ENCODE results near the gene KANSL1L.

Gene KANSL1L

DNA sequence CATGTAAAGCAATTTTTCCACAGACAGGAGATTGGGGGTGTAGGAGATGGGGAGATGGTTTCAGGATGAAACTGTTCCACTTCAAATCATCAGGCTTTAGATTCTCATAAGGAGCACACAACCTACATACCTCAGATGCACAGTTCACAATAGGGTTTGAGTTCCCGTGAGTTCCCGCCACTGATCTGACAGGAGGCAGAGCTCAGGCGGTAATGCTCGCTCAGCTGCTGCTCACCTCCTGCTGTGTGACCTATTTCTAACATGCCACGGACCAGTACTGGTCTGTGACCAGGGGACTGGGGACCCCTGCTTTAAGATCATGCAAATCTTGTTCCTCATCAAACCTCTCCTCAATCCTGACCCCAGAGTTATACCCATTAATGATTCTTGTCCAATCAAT, 98.7 kb downstream of the KANSL1L start:
- no peak for TF ChIP-seq EZH2phosphoT487 (IDR thresholded peaks at IDR 0.05; ENCODE audit: low read length)
- no peak for TF ChIP-seq CTCF (IDR thresholded peaks at IDR 0.05; ENCODE audit: low read length)
- no peak for TF ChIP-seq EZH2 (optimal IDR thresholded peaks at IDR 0.05; ENCODE audit: low read depth, low read length)
- Histone ChIP-seq H3K9ac (ENCODE audit: low read length) (no peak overlapping the region), H3F3A (ENCODE audit: insufficient read depth, low read length) (no peaks in the 10 kb centered on the region), H3K27me3 (replicated peaks; ENCODE audit: insufficient read depth, low read length) (no peaks in the 10 kb centered on the region), H3K27ac (ENCODE audit: low read length) (no peak overlapping the region), H3K9me3 (replicated peaks; ENCODE audit: insufficient read depth, low read length) (no peaks in the 10 kb centered on the region), H3K9me2 (replicated peaks; ENCODE audit: insufficient read depth, low read length) (no peaks in the 10 kb centered on the region), H3K79me2 (ENCODE audit: low read length) (no peaks in the 10 kb centered on the region), H3K4me2 (ENCODE audit: low read depth, low read length) (no peak overlapping the region), H3K4me1 (ENCODE audit: low read length) (no peaks in the 10 kb centered on the region), H4K20me1 (ENCODE audit: insufficient read depth, low read length) (no peaks in the 10 kb centered on the region), H3K4me3 (ENCODE audit: low read length) (no peak overlapping the region), H2AFZ (ENCODE audit: low read length) (no peak overlapping the region), H3K36me3 (replicated peaks; ENCODE audit: insufficient read depth, low read length) (no peaks in the 10 kb centered on the region)
- no peak for DNase-seq

- TF ChIP-seq CTCF (IDR thresholded peaks at IDR 0.05; ENCODE audit: low read length) (no peak), EZH2phosphoT487 (IDR thresholded peaks at IDR 0.05; ENCODE audit: low read length) (no peak), EZH2 (optimal IDR thresholded peaks at IDR 0.05; ENCODE audit: low read depth, low read length) (no peak)
- Histone ChIP-seq H3K27ac (ENCODE audit: low read length) (no peak overlapping the region), H3K4me2 (ENCODE audit: low read depth, low read length) (no peak overlapping the region)
Measured at GRCh38 chr2:210063306-210063705, 107.9 kb downstream of the KANSL1L start.

DNA sequence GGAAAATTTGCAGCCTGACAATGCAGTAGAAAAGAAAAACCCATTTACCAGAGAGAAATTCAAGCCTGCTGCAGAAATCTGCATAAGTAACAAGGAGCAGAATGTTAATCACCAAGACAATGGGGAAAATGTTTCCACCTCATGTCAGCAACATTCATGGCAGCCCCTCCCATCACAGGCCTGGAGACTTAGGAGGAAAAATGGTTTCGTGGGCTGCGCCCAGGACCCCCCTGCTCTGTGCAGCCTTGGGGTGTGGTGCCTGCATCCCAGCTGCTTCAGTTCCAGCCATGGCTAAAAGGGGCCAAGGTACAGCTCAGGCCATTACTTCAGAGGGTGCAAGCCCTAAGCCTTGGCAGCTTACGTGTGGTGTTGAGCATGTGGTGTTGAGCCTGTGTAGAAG, 115.4 kb downstream of the KANSL1L start:
- Histone ChIP-seq H4K20me1 (ENCODE audit: insufficient read depth, low read length) (no peaks in the 10 kb centered on the region), H3K27ac (ENCODE audit: low read length) (no peak overlapping the region), H3K9ac (ENCODE audit: low read length) (no peak overlapping the region), H3K27me3 (replicated peaks; ENCODE audit: insufficient read depth, low read length) (no peaks in the 10 kb centered on the region), H3K79me2 (ENCODE audit: low read length) (no peaks in the 10 kb centered on the region), H3K4me1 (ENCODE audit: low read length) (no peaks in the 10 kb centered on the region), H3K4me3 (ENCODE audit: low read length) (no peak overlapping the region), H3K9me3 (replicated peaks; ENCODE audit: insufficient read depth, low read length) (no peaks in the 10 kb centered on the region), H3K9me2 (replicated peaks; ENCODE audit: insufficient read depth, low read length) (no peaks in the 10 kb centered on the region), H3F3A (ENCODE audit: insufficient read depth, low read length) (no peaks in the 10 kb centered on the region), H3K4me2 (ENCODE audit: low read depth, low read length) (no peak overlapping the region), H2AFZ (ENCODE audit: low read length) (no peak overlapping the region), H3K36me3 (replicated peaks; ENCODE audit: insufficient read depth, low read length) (no peaks in the 10 kb centered on the region)
- TF ChIP-seq EZH2 (optimal IDR thresholded peaks at IDR 0.05; ENCODE audit: low read depth, low read length): no peak
- TF ChIP-seq EZH2phosphoT487 (IDR thresholded peaks at IDR 0.05; ENCODE audit: low read length): no peak
- DNase-seq: no peak

More at GRCh38 chr2:210063306-210063705, 107.9 kb downstream of the KANSL1L start:
- no peak for DNase-seq
- Histone ChIP-seq H3K27me3 (replicated peaks; ENCODE audit: insufficient read depth, low read length) (no peaks in the 10 kb centered on the region), H4K20me1 (ENCODE audit: insufficient read depth, low read length) (no peaks in the 10 kb centered on the region), H3K9me3 (replicated peaks; ENCODE audit: insufficient read depth, low read length) (no peaks in the 10 kb centered on the region), H3K4me3 (ENCODE audit: low read length) (no peak overlapping the region), H3K9me2 (replicated peaks; ENCODE audit: insufficient read depth, low read length) (no peaks in the 10 kb centered on the region), H3K79me2 (ENCODE audit: low read length) (no peaks in the 10 kb centered on the region), H3K9ac (ENCODE audit: low read length) (no peak overlapping the region), H3F3A (ENCODE audit: insufficient read depth, low read length) (no peaks in the 10 kb centered on the region), H3K36me3 (replicated peaks; ENCODE audit: insufficient read depth, low read length) (no peaks in the 10 kb centered on the region), H2AFZ (ENCODE audit: low read length) (no peak overlapping the region), H3K4me1 (ENCODE audit: low read length) (no peaks in the 10 kb centered on the region)

DNA sequence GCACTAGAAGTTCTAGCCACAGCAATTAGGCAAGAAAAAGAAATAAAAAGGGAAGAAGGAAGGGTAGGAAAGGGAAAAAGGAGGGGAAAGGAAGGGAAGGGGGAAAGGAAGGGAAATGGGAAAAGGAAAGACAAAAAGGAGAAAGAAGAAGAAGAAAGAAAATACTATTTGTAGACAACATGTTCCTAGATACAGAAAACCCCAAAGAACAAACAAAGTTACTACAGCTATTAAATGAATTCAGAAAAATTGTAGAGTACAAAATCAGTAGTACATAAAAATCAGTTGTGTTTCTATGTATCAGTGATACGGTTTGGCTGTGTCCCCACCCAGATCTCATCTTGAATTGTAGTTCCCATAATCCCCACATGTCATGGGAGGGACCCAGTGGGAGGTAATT, 116.5 kb downstream of the KANSL1L start:
- no peak overlapping the region for H3K4me3 ChIP-seq (ENCODE audit: low read length)
- H3K4me2 ChIP-seq (ENCODE audit: low read depth, low read length): no peak overlapping the region
- H3K4me1 ChIP-seq (ENCODE audit: low read length): no peaks in the 10 kb centered on the region
- H4K20me1 ChIP-seq (ENCODE audit: insufficient read depth, low read length): no peaks in the 10 kb centered on the region
- no peak overlapping the region for H3K9ac ChIP-seq (ENCODE audit: low read length)
- no peaks in the 10 kb centered on the region for H3K9me3 ChIP-seq (replicated peaks; ENCODE audit: insufficient read depth, low read length)
- no peaks in the 10 kb centered on the region for H3K36me3 ChIP-seq (replicated peaks; ENCODE audit: insufficient read depth, low read length)
- H3K79me2 ChIP-seq (ENCODE audit: low read length): no peaks in the 10 kb centered on the region
- H3K9me2 ChIP-seq (replicated peaks; ENCODE audit: insufficient read depth, low read length): no peaks in the 10 kb centered on the region
- no peak overlapping the region for H2AFZ ChIP-seq (ENCODE audit: low read length)
- TF ChIP-seq CTCF (IDR thresholded peaks at IDR 0.05; ENCODE audit: low read length): no peak
- no peak for TF ChIP-seq EZH2 (optimal IDR thresholded peaks at IDR 0.05; ENCODE audit: low read depth, low read length)
- no peak for TF ChIP-seq EZH2phosphoT487 (IDR thresholded peaks at IDR 0.05; ENCODE audit: low read length)
- no peaks in the 10 kb centered on the region for H3K27me3 ChIP-seq (replicated peaks; ENCODE audit: insufficient read depth, low read length)
- no peak for DNase-seq
- H3F3A ChIP-seq (ENCODE audit: insufficient read depth, low read length): no peaks in the 10 kb centered on the region
- H3K27ac ChIP-seq (ENCODE audit: low read length): no peak overlapping the region

Measured in MM.1S (cell line).